NCI-H446 (cell line): ENCODE measurements around the gene HECW1.

Source experiments
- DNase-seq, 2 experiments: peaks; one replicate each; lab custom pipeline; 2025; lab: John Stamatoyannopoulos, UW

The HECW1 gene

GRCh38 chr7:43508461-43508860, 396.0 kb downstream of the HECW1 start:
- DNase-seq: no peak

- DNase-seq: no peak
These were observed 397.5 kb downstream of the HECW1 start for GRCh38 chr7:43509906-43510305.

GRCh38 chr7:43511029-43511428, 398.6 kb downstream of the HECW1 start:
- no peak for DNase-seq

GRCh38 chr7:43511769-43512515, 399.5 kb downstream of the HECW1 start:
- no peak for DNase-seq

- no peak for DNase-seq
These were observed 400.8 kb downstream of the HECW1 start for GRCh38 chr7:43513251-43513650.

GRCh38 chr7:43516581-43517342, 404.3 kb downstream of the HECW1 start:
- no peak for DNase-seq

GRCh38 chr7:43517464-43517863, 405.0 kb downstream of the HECW1 start:
- DNase-seq: no peak

GRCh38 chr7:43520201-43520600, 407.8 kb downstream of the HECW1 start:
- DNase-seq: peak in 1 of 2 experiments; percentile 25

- DNase-seq: peak in 1 of 2 experiments; percentile 9
These were observed 410.1 kb downstream of the HECW1 start for GRCh38 chr7:43522406-43523156.

- peak in 1 of 2 experiments; percentile 10 for DNase-seq
These were observed 416.3 kb downstream of the HECW1 start for GRCh38 chr7:43528576-43529354.

GRCh38 chr7:43530553-43531410, 418.3 kb downstream of the HECW1 start:
- no peak for DNase-seq

GRCh38 chr7:43531700-43532099, 419.3 kb downstream of the HECW1 start:
- DNase-seq: peak in 1 of 2 experiments; percentile 77

GRCh38 chr7:43533801-43534479, 421.5 kb downstream of the HECW1 start:
- no peak for DNase-seq

- peak in 1 of 2 experiments; percentile 8 for DNase-seq
These were observed 422.6 kb downstream of the HECW1 start for GRCh38 chr7:43535031-43535451.

GRCh38 chr7:43535810-43536585, 423.6 kb downstream of the HECW1 start:
- DNase-seq: no peak

- no peak for DNase-seq
These were observed 424.3 kb downstream of the HECW1 start for GRCh38 chr7:43536773-43537172.

- no peak for DNase-seq
These were observed 425.4 kb downstream of the HECW1 start for GRCh38 chr7:43537765-43538403.

GRCh38 chr7:43538404-43538771, 425.9 kb downstream of the HECW1 start:
- DNase-seq: no peak

- no peak for DNase-seq
These were observed 428.0 kb downstream of the HECW1 start for GRCh38 chr7:43540471-43540870.
